ENCODE data around the gene MAP3K4.

The MAP3K4 gene

DNA sequence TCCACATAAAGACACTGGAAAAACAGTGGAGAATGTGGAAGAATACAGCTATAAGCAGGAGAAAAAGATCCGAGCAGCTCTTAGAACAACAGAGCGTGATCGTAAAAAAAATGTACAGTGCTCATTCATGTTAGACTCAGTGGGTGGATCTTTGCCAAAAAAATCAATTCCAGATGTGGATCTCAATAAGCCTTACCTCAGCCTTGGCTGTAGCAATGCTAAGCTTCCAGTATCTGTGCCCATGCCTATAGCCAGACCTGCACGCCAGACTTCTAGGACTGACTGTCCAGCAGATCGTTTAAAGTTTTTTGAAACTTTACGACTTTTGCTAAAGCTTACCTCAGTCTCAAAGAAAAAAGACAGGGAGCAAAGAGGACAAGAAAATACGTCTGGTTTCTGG lies 57.1 kb downstream of the MAP3K4 start:
- no peaks in the 10 kb centered on the region for H3K27me3 ChIP-seq
- no peak overlapping the region for H3K27ac ChIP-seq
- no peak overlapping the region for H3K4me3 ChIP-seq (ENCODE audit: low read depth in 1 of 2, low read length in 1 of 2)
- no peaks in the 10 kb centered on the region for H3K36me3 ChIP-seq
- H3K4me1 ChIP-seq (ENCODE audit: control insufficient read depth in 1 of 2, insufficient read depth in 1 of 2, low read depth in 1 of 2, low read length in 1 of 2): no peaks in the 10 kb centered on the region
- no peaks in the 10 kb centered on the region for H3K9me3 ChIP-seq
- TF ChIP-seq, protein P1, sequence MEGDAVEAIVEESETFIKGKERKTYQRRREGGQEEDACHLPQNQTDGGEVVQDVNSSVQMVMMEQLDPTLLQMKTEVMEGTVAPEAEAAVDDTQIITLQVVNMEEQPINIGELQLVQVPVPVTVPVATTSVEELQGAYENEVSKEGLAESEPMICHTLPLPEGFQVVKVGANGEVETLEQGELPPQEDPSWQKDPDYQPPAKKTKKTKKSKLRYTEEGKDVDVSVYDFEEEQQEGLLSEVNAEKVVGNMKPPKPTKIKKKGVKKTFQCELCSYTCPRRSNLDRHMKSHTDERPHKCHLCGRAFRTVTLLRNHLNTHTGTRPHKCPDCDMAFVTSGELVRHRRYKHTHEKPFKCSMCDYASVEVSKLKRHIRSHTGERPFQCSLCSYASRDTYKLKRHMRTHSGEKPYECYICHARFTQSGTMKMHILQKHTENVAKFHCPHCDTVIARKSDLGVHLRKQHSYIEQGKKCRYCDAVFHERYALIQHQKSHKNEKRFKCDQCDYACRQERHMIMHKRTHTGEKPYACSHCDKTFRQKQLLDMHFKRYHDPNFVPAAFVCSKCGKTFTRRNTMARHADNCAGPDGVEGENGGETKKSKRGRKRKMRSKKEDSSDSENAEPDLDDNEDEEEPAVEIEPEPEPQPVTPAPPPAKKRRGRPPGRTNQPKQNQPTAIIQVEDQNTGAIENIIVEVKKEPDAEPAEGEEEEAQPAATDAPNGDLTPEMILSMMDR (IDR thresholded peaks at IDR 0.05): no peak

DNA sequence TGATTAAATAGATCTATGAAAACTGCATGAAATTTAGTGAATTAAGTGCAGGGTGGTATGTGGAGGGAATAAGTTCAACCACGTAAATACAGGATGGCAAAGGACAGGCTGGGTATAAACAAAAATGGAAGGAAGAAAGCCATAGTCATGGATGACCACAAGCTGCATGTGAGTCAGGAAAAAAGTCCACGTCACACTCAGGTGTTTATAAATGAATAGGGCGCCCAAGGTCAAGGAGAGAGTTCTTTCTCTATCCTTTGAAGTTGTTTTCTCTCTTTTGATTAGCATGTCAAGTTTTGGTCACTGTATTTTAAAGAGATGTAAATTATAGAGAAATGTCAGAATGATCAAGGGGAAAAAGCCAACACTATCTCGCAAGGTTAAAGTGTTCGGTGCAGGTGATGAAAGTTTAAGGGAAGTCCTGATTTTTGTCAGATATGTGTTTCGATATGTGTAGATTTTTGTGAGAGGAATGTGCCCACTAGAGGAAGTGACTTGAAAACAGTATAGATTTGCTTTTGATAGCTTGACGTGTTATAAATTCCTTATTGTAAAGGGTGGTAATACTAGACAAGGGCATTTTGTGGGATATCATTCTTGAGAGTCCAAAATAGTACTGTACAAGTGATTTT lies 58.7 kb downstream of the MAP3K4 start:
- H3K4me1 ChIP-seq (ENCODE audit: control insufficient read depth in 1 of 2, insufficient read depth in 1 of 2, low read depth in 1 of 2, low read length in 1 of 2): no peaks in the 10 kb centered on the region
- TF ChIP-seq, protein P1 (IDR thresholded peaks at IDR 0.05): no peak
- no peak overlapping the region for H3K27ac ChIP-seq

DNA sequence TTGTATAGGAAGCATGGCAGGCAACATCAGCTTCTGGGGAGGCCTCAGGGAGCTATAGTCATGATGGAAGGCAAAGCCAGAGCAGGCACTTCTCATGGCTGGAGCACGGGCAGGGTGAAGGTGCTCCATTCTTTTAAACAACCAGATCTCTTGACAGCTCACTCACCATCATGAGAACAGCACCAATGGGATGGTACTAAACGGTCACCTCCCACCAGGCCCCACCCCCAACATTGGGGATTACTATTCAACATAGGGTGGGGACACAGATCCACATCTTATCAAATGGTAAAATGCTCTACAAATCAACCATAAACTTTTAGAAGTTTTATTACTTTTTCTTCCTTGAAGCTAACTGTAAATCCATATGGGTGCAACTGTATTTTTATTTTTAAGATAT lies 61.5 kb downstream of the MAP3K4 start:
- H3K9me3 ChIP-seq: no peaks in the 10 kb centered on the region
- no peak overlapping the region for H3K4me3 ChIP-seq (ENCODE audit: low read depth in 1 of 2, low read length in 1 of 2)
- H3K27ac ChIP-seq: no peak overlapping the region
- no peaks in the 10 kb centered on the region for H3K4me1 ChIP-seq (ENCODE audit: control insufficient read depth in 1 of 2, insufficient read depth in 1 of 2, low read depth in 1 of 2, low read length in 1 of 2)
- TF ChIP-seq, protein P1 (IDR thresholded peaks at IDR 0.05): no peak
- H3K36me3 ChIP-seq: no peaks in the 10 kb centered on the region
- H3K27me3 ChIP-seq: no peaks in the 10 kb centered on the region

More for the DNA sequence above, 58.7 kb downstream of the MAP3K4 start:
- H3K36me3 ChIP-seq: no peaks in the 10 kb centered on the region
- no peak overlapping the region for H3K4me3 ChIP-seq (ENCODE audit: low read depth in 1 of 2, low read length in 1 of 2)
- no peaks in the 10 kb centered on the region for H3K27me3 ChIP-seq
- H3K9me3 ChIP-seq: no peaks in the 10 kb centered on the region

DNA sequence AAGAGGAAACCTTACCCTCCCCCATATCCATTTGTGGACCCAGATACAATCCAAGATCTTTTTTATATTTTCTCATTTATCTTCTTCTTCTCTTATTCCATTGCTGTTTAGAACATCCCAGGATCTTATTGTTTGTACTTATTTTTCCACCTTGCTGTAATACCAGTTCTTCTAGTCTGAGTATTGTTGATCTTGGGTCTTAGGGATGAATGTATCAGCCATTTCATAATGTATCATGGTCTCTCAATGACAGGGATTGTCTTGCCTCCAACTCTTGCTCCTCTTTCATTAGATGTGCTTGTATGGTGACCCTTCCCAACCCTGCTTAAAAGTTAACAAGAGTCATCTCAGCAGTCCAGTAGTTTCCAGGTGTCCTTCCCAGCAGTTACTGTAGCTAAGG lies 63.3 kb downstream of the MAP3K4 start:
- no peaks in the 10 kb centered on the region for H3K4me1 ChIP-seq (ENCODE audit: control insufficient read depth in 1 of 2, insufficient read depth in 1 of 2, low read depth in 1 of 2, low read length in 1 of 2)
- no peaks in the 10 kb centered on the region for H3K36me3 ChIP-seq
- H3K4me3 ChIP-seq (ENCODE audit: low read depth in 1 of 2, low read length in 1 of 2): no peak overlapping the region
- no peak overlapping the region for H3K27ac ChIP-seq
- H3K27me3 ChIP-seq: no peaks in the 10 kb centered on the region
- no peaks in the 10 kb centered on the region for H3K9me3 ChIP-seq
- TF ChIP-seq, protein P1 (IDR thresholded peaks at IDR 0.05): no peak

DNA sequence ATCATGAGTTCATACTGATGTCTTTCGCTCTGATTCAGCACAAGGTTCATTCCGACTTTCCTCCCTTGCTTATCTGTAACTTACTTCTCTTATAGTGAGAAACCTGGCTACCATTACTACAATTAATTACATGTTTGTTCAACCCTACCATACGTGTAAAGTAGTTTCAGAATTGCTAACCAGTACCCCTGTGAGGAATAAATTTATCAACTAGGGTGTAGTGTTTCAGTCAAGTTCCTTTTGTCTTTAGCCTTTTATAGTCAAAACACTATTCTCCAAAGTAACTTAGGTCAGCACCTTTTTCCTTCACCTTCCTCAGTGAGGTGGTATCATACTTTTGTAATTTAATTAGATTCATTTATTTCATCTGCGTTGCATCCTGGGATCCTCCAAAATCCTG lies 64.9 kb downstream of the MAP3K4 start:
- Histone ChIP-seq H3K27me3 (no peaks in the 10 kb centered on the region), H3K9me3 (no peaks in the 10 kb centered on the region), H3K27ac (no peak overlapping the region), H3K36me3 (no peaks in the 10 kb centered on the region), H3K4me1 (ENCODE audit: control insufficient read depth in 1 of 2, insufficient read depth in 1 of 2, low read depth in 1 of 2, low read length in 1 of 2) (no peaks in the 10 kb centered on the region), H3K4me3 (ENCODE audit: low read depth in 1 of 2, low read length in 1 of 2) (no peak overlapping the region)
- TF ChIP-seq, protein P1 (IDR thresholded peaks at IDR 0.05): no peak

Data from neutrophil (primary cell).